OCI-LY1 (cell line): Measurements from ENCODE around the gene IL16.

ENCODE experiments used
- H2AFZ ChIP-seq: fragments of 200-600 bp; sonication (generic), shearing (Covaris generic); 2 replicates; pipeline ENCODE4 v1.6.0; 2014; ENCODE audit warnings: antibody characterized with exemption, mild to moderate bottlenecking, low read length
- H3F3A ChIP-seq: fragments of 200-600 bp; sonication (generic), shearing (Covaris generic); 2 replicates; pipeline ENCODE4 v1.6.0; 2014; ENCODE audit warnings: mild to moderate bottlenecking, antibody characterized with exemption, low read length, moderate library complexity; ENCODE audit not compliant: insufficient read depth
- H3K27ac ChIP-seq: fragments of 200-600 bp; sonication (generic); 2 replicates; pipeline ENCODE4 v1.5.1; 2014; ENCODE audit warnings: low read length, mixed run types, mild to moderate bottlenecking, low read depth; ENCODE audit not compliant: poor library complexity, severe bottlenecking
- H3K27me3 ChIP-seq: fragments of 200-600 bp; sonication (generic); 2 replicates; pipeline ENCODE4 v1.6.0; 2014; ENCODE audit warnings: antibody characterized with exemption, mild to moderate bottlenecking, low read length, moderate library complexity; ENCODE audit not compliant: insufficient read depth
- H3K36me3 ChIP-seq: fragments of 200-600 bp; sonication (generic); 2 replicates; pipeline ENCODE4 v1.6.1; 2014; ENCODE audit warnings: mild to moderate bottlenecking, antibody characterized with exemption, low read length, moderate library complexity, mixed read lengths; ENCODE audit not compliant: insufficient read depth
- H3K4me1 ChIP-seq: fragments of 200-600 bp; sonication (generic); 2 replicates; pipeline ENCODE4 v1.5.1; 2014; ENCODE audit warnings: mild to moderate bottlenecking, low read length, moderate library complexity; ENCODE audit not compliant: insufficient read depth, severe bottlenecking
- H3K4me2 ChIP-seq: fragments of 200-600 bp; sonication (generic), shearing (Covaris generic); 2 replicates; pipeline ENCODE4 v1.6.1; 2014; ENCODE audit warnings: low read length
- H3K4me3 ChIP-seq: fragments of 200-600 bp; sonication (generic); 2 replicates; pipeline ENCODE4 v1.5.1; 2014; ENCODE audit warnings: low read length, low read depth, mild to moderate bottlenecking, mixed read lengths; ENCODE audit not compliant: poor library complexity, severe bottlenecking
- H3K79me2 ChIP-seq: fragments of 200-600 bp; shearing (Covaris generic); 2 replicates; pipeline ENCODE4 v1.6.1; 2016; ENCODE audit warnings: mixed run types, low read length, mixed read lengths; ENCODE audit not compliant: insufficient read depth
- H3K9ac ChIP-seq: fragments of 200-600 bp; sonication (generic), shearing (Covaris generic); 2 replicates; pipeline ENCODE4 v1.6.1; 2014; ENCODE audit warnings: mild to moderate bottlenecking, low read length, mixed read lengths
- H3K9me2 ChIP-seq: fragments of 200-600 bp; sonication (generic), shearing (Covaris generic); 2 replicates; pipeline ENCODE4 v1.6.1; 2014; ENCODE audit warnings: low read depth, mild to moderate bottlenecking, low read length, mixed read lengths
- H3K9me3 ChIP-seq: fragments of 200-600 bp; shearing (Covaris generic); 2 replicates; pipeline ENCODE4 v1.6.1; 2014; ENCODE audit warnings: low read length, mixed read lengths
- H4K20me1 ChIP-seq: fragments of 200-600 bp; sonication (generic), shearing (Covaris generic); 2 replicates; pipeline ENCODE4 v1.6.0; 2016; ENCODE audit warnings: mild to moderate bottlenecking, low read length; ENCODE audit not compliant: insufficient read depth
- EZH2 ChIP-seq: fragments of 200-600 bp; sonication (generic), shearing (Covaris generic); IDR thresholded peaks from 2 replicates; pipeline ENCODE4 v1.8.0; 2017; ENCODE audit warnings: borderline replicate concordance, mixed run types, mild to moderate bottlenecking, antibody characterized with exemption, low read length, moderate library complexity, mixed read lengths
- TF ChIP-seq, protein P1 (sequence below): fragments of 200-600 bp; sonication (generic), shearing (Covaris generic); IDR thresholded peaks from 2 replicates; pipeline ENCODE4 v1.5.1; 2017; ENCODE audit warnings: mild to moderate bottlenecking, antibody characterized with exemption, low read length, moderate library complexity, mixed read lengths

IL16 gene

GRCh38 chr15:81257435-81257834 is 60.8 kb downstream of the IL16 start:
- Histone ChIP-seq H4K20me1 (no peaks in the 10 kb centered on the region), H3F3A (no peaks in the 10 kb centered on the region), H2AFZ (no peak overlapping the region), H3K4me2 (no peak overlapping the region), H3K27me3 (no peaks in the 10 kb centered on the region), H3K9me3 (no peaks in the 10 kb centered on the region), H3K36me3 (no peaks in the 10 kb centered on the region), H3K9me2 (no peaks in the 10 kb centered on the region), H3K4me1 (no peaks in the 10 kb centered on the region), H3K9ac (no peak overlapping the region), H3K27ac (no peak overlapping the region), H3K4me3 (no peak overlapping the region), H3K79me2 (no peaks in the 10 kb centered on the region)
- TF ChIP-seq, protein P1, sequence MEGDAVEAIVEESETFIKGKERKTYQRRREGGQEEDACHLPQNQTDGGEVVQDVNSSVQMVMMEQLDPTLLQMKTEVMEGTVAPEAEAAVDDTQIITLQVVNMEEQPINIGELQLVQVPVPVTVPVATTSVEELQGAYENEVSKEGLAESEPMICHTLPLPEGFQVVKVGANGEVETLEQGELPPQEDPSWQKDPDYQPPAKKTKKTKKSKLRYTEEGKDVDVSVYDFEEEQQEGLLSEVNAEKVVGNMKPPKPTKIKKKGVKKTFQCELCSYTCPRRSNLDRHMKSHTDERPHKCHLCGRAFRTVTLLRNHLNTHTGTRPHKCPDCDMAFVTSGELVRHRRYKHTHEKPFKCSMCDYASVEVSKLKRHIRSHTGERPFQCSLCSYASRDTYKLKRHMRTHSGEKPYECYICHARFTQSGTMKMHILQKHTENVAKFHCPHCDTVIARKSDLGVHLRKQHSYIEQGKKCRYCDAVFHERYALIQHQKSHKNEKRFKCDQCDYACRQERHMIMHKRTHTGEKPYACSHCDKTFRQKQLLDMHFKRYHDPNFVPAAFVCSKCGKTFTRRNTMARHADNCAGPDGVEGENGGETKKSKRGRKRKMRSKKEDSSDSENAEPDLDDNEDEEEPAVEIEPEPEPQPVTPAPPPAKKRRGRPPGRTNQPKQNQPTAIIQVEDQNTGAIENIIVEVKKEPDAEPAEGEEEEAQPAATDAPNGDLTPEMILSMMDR, result no peak
- TF ChIP-seq EZH2, result no peak

- H3K4me3 ChIP-seq, result no peak overlapping the region
- H3K27ac ChIP-seq, result no peak overlapping the region
- H2AFZ ChIP-seq, result no peak overlapping the region
These were observed 61.8 kb downstream of the IL16 start for GRCh38 chr15:81258455-81258854.

DNA sequence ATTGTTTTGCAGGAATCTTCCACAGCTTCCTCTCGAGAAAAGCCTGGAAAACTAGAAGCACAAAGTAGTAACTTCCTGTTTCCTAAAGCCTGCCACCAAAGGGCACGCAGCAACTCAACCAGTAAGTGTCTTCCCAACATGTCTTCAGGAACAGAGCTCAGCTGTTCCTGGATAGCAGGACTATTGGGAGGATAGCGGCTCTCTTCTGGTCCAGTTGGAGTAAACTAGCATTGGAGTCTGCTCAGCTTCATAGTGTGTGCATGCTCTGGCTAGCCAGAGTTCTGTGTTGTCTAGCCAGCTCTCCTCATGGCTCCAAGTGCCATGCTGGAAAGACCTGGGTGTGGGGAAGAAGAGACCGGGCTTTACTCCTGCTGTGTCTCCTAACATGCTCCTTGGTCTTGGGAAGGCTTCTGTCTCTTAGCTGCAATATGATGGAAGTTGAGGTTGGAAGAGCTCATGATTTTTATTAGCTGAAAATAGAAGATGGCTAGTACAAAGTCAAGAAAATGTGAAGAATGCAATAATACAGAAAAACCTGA is 63.1 kb downstream of the IL16 start:
- Histone ChIP-seq H3F3A (no peaks in the 10 kb centered on the region), H3K9me2 (no peaks in the 10 kb centered on the region), H3K4me1 (peaks cover under 1% of the 10 kb centered on the region), H3K79me2 (no peaks in the 10 kb centered on the region), H3K9ac (no peak overlapping the region), H3K9me3 (no peaks in the 10 kb centered on the region), H3K27me3 (no peaks in the 10 kb centered on the region), H2AFZ (no peak overlapping the region), H3K27ac (no peak overlapping the region), H4K20me1 (no peaks in the 10 kb centered on the region), H3K4me3 (no peak overlapping the region), H3K4me2 (no peak overlapping the region), H3K36me3 (no peaks in the 10 kb centered on the region)
- TF ChIP-seq, protein P1, result no peak
- TF ChIP-seq EZH2, result no peak

More at GRCh38 chr15:81258455-81258854, 61.8 kb downstream of the IL16 start:
- H3K9ac ChIP-seq, result no peak overlapping the region
- TF ChIP-seq, protein P1, result no peak
- no peak for TF ChIP-seq EZH2
- no peaks in the 10 kb centered on the region for H4K20me1 ChIP-seq
- H3K9me2 ChIP-seq, result no peaks in the 10 kb centered on the region
- no peaks in the 10 kb centered on the region for H3K4me1 ChIP-seq
- no peaks in the 10 kb centered on the region for H3K79me2 ChIP-seq
- H3K9me3 ChIP-seq, result no peaks in the 10 kb centered on the region
- no peaks in the 10 kb centered on the region for H3K36me3 ChIP-seq
- no peaks in the 10 kb centered on the region for H3K27me3 ChIP-seq
- no peak overlapping the region for H3K4me2 ChIP-seq
- no peaks in the 10 kb centered on the region for H3F3A ChIP-seq
